Subcutaneous abdominal adipose tissue (tissue), 5 donors: ENCODE data around the gene GPC6.

Experiments
- H3K27ac ChIP-seq: one replicate; pipeline ENCODE4 v1.7.0; 2013; ENCODE audit warnings: low read depth, mild to moderate bottlenecking, inconsistent platforms, low read length, moderate library complexity
- H3K27me3 ChIP-seq, 5 donors: one replicate each; pipeline ENCODE4 v1.7.0; 2013; ENCODE audit warnings: low read length in 5 of 5, inconsistent platforms in 1 of 5; ENCODE audit not compliant: control insufficient read depth in 5 of 5, insufficient read depth in 4 of 5
- H3K36me3 ChIP-seq, 5 donors: one replicate each; pipeline ENCODE4 v1.7.0; 2013; ENCODE audit warnings: low read length in 5 of 5; ENCODE audit not compliant: control insufficient read depth in 5 of 5, insufficient read depth in 5 of 5
- H3K4me1 ChIP-seq, 5 donors: one replicate each; pipeline ENCODE4 v1.7.0; 2013; ENCODE audit warnings: low read length in 5 of 5, mild to moderate bottlenecking in 3 of 5, moderate library complexity in 1 of 5; ENCODE audit not compliant: control insufficient read depth in 5 of 5, insufficient read depth in 5 of 5
- H3K4me3 ChIP-seq, 5 donors: one replicate each; pipeline ENCODE4 v1.7.0; 2013; ENCODE audit warnings: low read length in 5 of 5, low read depth in 1 of 5
- H3K9ac ChIP-seq, 5 donors: one replicate each; pipeline ENCODE4 v1.7.0; 2013; ENCODE audit warnings: low read length in 5 of 5, mild to moderate bottlenecking in 4 of 5, moderate library complexity in 3 of 5
- H3K9me3 ChIP-seq, 5 donors: one replicate each; pipeline ENCODE4 v1.7.0; 2013; ENCODE audit warnings: low read length in 5 of 5; ENCODE audit not compliant: control insufficient read depth in 5 of 5
- donor health status: healthy.
- donor health status: healthy.
- donor health status: healthy.
- donor health status: healthy.
- donor health status: healthy.

GPC6 gene

GRCh38 chr13:93975242-93975641 is 748.6 kb downstream of the GPC6 start:
- Histone ChIP-seq H3K27me3 (no peaks in the 10 kb centered on the region), H3K27ac (no peak overlapping the region), H3K9ac (no peak overlapping the region), H3K9me3 (no peaks in the 10 kb centered on the region), H3K4me3 (no peak overlapping the region), H3K4me1 (peaks cover 0 to 12% (median 4%) of the 10 kb centered on the region in 5 donors), H3K36me3 (no peaks in the 10 kb centered on the region)

DNA sequence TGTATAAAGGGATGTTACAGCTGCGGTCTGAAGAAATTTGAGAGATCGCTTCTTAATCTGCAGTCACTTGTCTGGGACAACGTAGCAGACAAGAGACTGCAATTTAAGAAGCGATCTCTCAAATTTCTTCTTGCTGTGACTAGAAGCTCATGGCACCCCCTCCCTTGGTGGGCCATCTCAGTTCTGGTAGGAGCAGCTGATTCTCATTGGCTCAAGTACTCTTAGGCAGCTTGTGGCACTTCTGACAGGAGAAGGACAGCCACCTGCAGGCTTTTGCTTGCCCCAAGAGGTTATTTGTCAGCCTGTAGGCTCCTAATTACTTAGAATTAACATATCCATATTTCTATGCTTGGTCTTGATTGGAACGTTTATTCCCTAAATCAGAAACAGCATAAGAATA is 749.9 kb downstream of the GPC6 start:
- Histone ChIP-seq H3K9ac (no peak overlapping the region), H3K36me3 (no peaks in the 10 kb centered on the region), H3K4me3 (no peak overlapping the region), H3K27me3 (no peaks in the 10 kb centered on the region), H3K9me3 (no peaks in the 10 kb centered on the region), H3K27ac (no peak overlapping the region), H3K4me1 (peaks cover 0 to 12% (median 4%) of the 10 kb centered on the region in 5 donors)

GRCh38 chr13:93977986-93978385 is 751.4 kb downstream of the GPC6 start:
- peaks cover 0 to 15% (median 4%) of the 10 kb centered on the region in 5 donors for H3K4me1 ChIP-seq
- H3K36me3 ChIP-seq = no peaks in the 10 kb centered on the region
- H3K27ac ChIP-seq = no peak overlapping the region
- no peaks in the 10 kb centered on the region for H3K9me3 ChIP-seq
- no peaks in the 10 kb centered on the region for H3K27me3 ChIP-seq
- H3K4me3 ChIP-seq = no peak overlapping the region
- no peak overlapping the region for H3K9ac ChIP-seq

DNA sequence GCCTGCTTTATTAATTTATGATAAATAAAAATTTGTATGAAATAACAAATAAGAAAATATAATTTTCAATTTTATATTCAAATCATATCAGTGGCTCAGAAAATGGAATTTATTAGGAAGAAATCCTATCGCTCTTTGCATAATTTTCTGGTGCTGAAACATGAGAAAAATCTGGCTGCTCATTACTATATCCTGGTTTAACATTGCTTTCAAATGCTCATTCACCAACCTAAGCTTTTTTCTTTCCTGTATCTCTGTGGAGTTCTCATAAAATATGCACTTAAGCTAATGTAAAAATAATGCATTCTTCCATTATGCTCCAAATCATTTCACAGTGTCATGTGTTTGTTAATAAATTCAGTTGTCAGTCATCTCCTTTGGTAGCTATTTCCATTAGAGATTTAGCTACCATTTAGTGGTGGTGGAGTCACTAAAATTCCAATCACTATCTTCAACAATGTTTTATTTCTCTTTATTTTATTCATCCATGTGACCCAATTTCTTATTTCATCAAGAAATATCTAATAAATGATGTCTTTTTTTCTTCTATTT is 754.9 kb downstream of the GPC6 start:
- Histone ChIP-seq H3K9me3 (no peaks in the 10 kb centered on the region), H3K4me1 (peaks cover 0 to 4% (median 0%) of the 10 kb centered on the region in 5 donors), H3K27ac (no peak overlapping the region), H3K4me3 (no peak overlapping the region), H3K36me3 (no peaks in the 10 kb centered on the region), H3K9ac (no peak overlapping the region), H3K27me3 (no peaks in the 10 kb centered on the region)

GRCh38 chr13:93982179-93982918 is 755.7 kb downstream of the GPC6 start:
- Histone ChIP-seq H3K36me3 (no peaks in the 10 kb centered on the region), H3K4me1 (peaks cover 0 to 4% (median 0%) of the 10 kb centered on the region in 5 donors), H3K4me3 (no peak overlapping the region), H3K9ac (no peak overlapping the region), H3K27me3 (no peaks in the 10 kb centered on the region), H3K9me3 (no peaks in the 10 kb centered on the region), H3K27ac (no peak overlapping the region)

GRCh38 chr13:93984052-93984451 is 757.4 kb downstream of the GPC6 start:
- no peaks in the 10 kb centered on the region for H3K27me3 ChIP-seq
- peaks cover 0 to 4% (median 0%) of the 10 kb centered on the region in 5 donors for H3K4me1 ChIP-seq
- H3K9ac ChIP-seq = no peak overlapping the region
- H3K36me3 ChIP-seq = no peaks in the 10 kb centered on the region
- H3K27ac ChIP-seq = no peak overlapping the region
- no peak overlapping the region for H3K4me3 ChIP-seq
- H3K9me3 ChIP-seq = no peaks in the 10 kb centered on the region

GRCh38 chr13:93984876-93985275 is 758.3 kb downstream of the GPC6 start:
- H3K9me3 ChIP-seq = no peaks in the 10 kb centered on the region

DNA sequence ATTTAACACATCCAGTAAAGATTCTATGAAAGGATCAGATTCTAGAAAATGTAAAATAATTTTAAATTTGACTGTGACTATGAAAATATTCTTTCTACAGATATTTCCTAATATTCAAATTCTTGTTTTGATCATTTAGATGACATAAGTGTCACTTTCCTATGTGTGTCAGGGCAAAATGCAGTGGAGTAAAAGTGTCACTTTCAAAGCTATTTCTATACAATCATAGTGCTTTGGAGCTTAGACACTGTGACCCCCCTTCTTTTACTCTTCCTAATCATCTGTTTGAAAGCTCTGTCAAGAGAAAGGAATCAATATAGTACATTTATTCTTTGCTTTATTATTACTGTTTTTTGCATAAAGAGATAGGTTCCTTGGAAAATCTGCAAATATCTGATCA is 760.9 kb downstream of the GPC6 start:
- H3K9me3 ChIP-seq = no peaks in the 10 kb centered on the region
- H3K36me3 ChIP-seq = no peaks in the 10 kb centered on the region
- H3K27me3 ChIP-seq = no peaks in the 10 kb centered on the region
- no peaks in the 10 kb centered on the region for H3K4me1 ChIP-seq
- H3K27ac ChIP-seq = no peak overlapping the region
- no peak overlapping the region for H3K9ac ChIP-seq
- H3K4me3 ChIP-seq = no peak overlapping the region

More at GRCh38 chr13:93984876-93985275, 758.3 kb downstream of the GPC6 start:
- Histone ChIP-seq H3K4me1 (peaks cover 0 to 4% (median 0%) of the 10 kb centered on the region in 5 donors), H3K27me3 (no peaks in the 10 kb centered on the region), H3K9ac (no peak overlapping the region), H3K4me3 (no peak overlapping the region), H3K27ac (no peak overlapping the region), H3K36me3 (no peaks in the 10 kb centered on the region)

DNA sequence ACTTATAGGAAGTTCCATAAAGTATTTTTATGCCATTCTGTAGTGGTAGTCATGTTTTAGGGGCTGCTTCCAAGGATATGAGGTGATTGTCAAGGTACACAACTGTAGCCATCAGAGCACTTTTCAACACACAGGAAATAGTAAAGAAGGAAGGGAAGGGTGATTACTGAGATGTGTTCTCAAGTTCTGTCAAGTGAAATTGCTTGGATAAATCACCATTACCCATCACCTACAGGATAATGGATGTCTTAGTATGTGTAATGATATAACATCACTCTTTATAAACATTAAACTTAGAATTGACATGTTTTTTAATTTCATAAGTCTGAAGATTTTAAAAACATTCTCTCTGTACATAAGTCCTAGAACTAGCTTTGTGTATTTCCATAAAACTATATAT is 765.0 kb downstream of the GPC6 start:
- Histone ChIP-seq H3K9ac (no peak overlapping the region), H3K27me3 (no peaks in the 10 kb centered on the region), H3K9me3 (no peaks in the 10 kb centered on the region), H3K36me3 (no peaks in the 10 kb centered on the region), H3K4me3 (no peak overlapping the region), H3K4me1 (no peaks in the 10 kb centered on the region), H3K27ac (no peak overlapping the region)

GRCh38 chr13:93996481-93996880 is 769.9 kb downstream of the GPC6 start:
- no peaks in the 10 kb centered on the region for H3K36me3 ChIP-seq
- no peaks in the 10 kb centered on the region for H3K4me1 ChIP-seq
- H3K9me3 ChIP-seq = peaks cover 0 to 4% (median 0%) of the 10 kb centered on the region in 5 donors
- no peak overlapping the region for H3K9ac ChIP-seq
- H3K27me3 ChIP-seq = no peaks in the 10 kb centered on the region
- H3K4me3 ChIP-seq = no peak overlapping the region
- no peak overlapping the region for H3K27ac ChIP-seq
